HG03457 (cell line): ENCODE data around the gene ANP32A.
"Not testable (repeated sequence)": the region's sequence is repeated elsewhere in the genome, so short reads cannot be mapped to it uniquely, and the experiment has no call there.

Source experiments
- ATAC-seq: cut with Tn5 transposase; IDR thresholded peaks from one replicate; pipeline ENCODE4 v1.9.1; 2021; ENCODE audit warnings: moderate number of reproducible peaks; ENCODE audit not compliant: unreplicated experiment

The ANP32A gene

GRCh38 chr15:68820295-68821189, at the start of gene ANP32A:
Gene ANP32A (minus strand): TSS chr15:68820895. CDS start chr15:68820751, 144 bp downstream.
- ATAC-seq: peak; percentile 50

- ATAC-seq: no peak
Measured at GRCh38 chr15:68868296-68868695, 47.6 kb upstream of the ANP32A start.

GRCh38 chr15:68862415-68862814, 41.7 kb upstream of the ANP32A start:
- no peak for ATAC-seq

GRCh38 chr15:68858666-68859065, 38.0 kb upstream of the ANP32A start:
- not testable (repeated sequence) for ATAC-seq

GRCh38 chr15:68857443-68857842, 36.7 kb upstream of the ANP32A start:
- not testable (repeated sequence) for ATAC-seq

- no peak for ATAC-seq
Measured at GRCh38 chr15:68852461-68852860, 31.8 kb upstream of the ANP32A start.

- ATAC-seq: no peak
Measured at GRCh38 chr15:68851971-68852370, 31.3 kb upstream of the ANP32A start.

- no peak for ATAC-seq
Measured at GRCh38 chr15:68849497-68849896, 28.8 kb upstream of the ANP32A start.

GRCh38 chr15:68846851-68847439, 26.2 kb upstream of the ANP32A start:
- ATAC-seq: no peak

- no peak for ATAC-seq
Measured at GRCh38 chr15:68844856-68845550, 24.3 kb upstream of the ANP32A start.

GRCh38 chr15:68843425-68844311, 23.0 kb upstream of the ANP32A start:
- ATAC-seq: no peak

GRCh38 chr15:68842958-68843357, 22.3 kb upstream of the ANP32A start:
- ATAC-seq: no peak

- no peak for ATAC-seq
Measured at GRCh38 chr15:68834346-68834745, 13.7 kb upstream of the ANP32A start.

- ATAC-seq: no peak
Measured at GRCh38 chr15:68833700-68834331, 13.1 kb upstream of the ANP32A start.

- ATAC-seq: no peak
Measured at GRCh38 chr15:68830141-68830785, 9.6 kb upstream of the ANP32A start.

- ATAC-seq: no peak
Measured at GRCh38 chr15:68829068-68829467, 8.4 kb upstream of the ANP32A start.

GRCh38 chr15:68823561-68823960, 2.9 kb upstream of the ANP32A start:
- no peak for ATAC-seq

- ATAC-seq: no peak
Measured at GRCh38 chr15:68822818-68823217, 2.1 kb upstream of the ANP32A start.

GRCh38 chr15:68821841-68822381, 1.2 kb upstream of the ANP32A start:
- no peak for ATAC-seq
